ENCODE data around the gene TTC39C. TPM values are rescaled to one million over a fixed set of nuclear protein-coding genes. Genes with fewer than 3 reads are reported as not detected.

TTC39C gene
- total and polyA plus RNA-seq, 12 donors, result 28.9 to 77.6 (median 49.3) TPM

DNA sequence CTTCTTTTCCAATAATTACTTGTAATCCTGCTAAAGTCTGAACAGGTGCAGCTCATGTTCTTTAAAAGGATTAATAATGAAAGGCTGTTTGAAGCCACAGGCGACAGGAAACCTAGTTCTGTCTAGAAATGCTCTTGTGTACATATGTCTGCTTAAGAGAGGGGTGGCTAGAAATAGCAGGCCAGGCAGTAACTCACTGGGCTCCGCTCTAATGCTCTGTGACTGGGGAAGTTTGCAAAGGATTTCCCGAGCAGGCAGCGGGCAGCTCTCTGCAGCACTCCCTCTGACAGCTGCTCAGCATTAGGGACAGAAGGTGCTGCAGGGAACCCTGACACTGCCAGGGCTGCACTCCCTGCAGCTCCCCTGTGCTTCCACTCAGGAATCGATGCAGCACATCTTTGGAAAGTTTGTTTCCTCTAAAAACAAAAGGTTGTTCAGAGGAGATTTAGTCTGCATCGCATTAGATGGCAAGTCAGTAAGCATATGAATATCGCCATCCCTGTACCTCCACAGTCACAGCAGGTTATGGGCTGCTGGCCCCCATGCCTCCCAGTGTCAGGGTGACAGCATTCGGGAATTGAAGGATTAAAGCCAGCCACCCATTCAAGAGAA, 33.1 kb upstream of the TTC39C start:
- no peaks in the 10 kb centered on the region for H3K9me3 ChIP-seq (replicated peaks in 1 of 3)
- H3K4me3 ChIP-seq, result no peak overlapping the region
- no peaks in the 10 kb centered on the region for H3K36me3 ChIP-seq (replicated peaks in 1 of 2)
- intact Hi-C loops (cut with DNase I), result no loop called here
- H3K27ac ChIP-seq, result peak overlapping the region in 1 of 5 donors; percentile 74
- no peaks in the 10 kb centered on the region for H3K27me3 ChIP-seq
- WGBS, 4 donors, result 73 to 76% (median 74%) methylated on average over 8 of the region's 8 CpGs
- TF ChIP-seq, protein P1, sequence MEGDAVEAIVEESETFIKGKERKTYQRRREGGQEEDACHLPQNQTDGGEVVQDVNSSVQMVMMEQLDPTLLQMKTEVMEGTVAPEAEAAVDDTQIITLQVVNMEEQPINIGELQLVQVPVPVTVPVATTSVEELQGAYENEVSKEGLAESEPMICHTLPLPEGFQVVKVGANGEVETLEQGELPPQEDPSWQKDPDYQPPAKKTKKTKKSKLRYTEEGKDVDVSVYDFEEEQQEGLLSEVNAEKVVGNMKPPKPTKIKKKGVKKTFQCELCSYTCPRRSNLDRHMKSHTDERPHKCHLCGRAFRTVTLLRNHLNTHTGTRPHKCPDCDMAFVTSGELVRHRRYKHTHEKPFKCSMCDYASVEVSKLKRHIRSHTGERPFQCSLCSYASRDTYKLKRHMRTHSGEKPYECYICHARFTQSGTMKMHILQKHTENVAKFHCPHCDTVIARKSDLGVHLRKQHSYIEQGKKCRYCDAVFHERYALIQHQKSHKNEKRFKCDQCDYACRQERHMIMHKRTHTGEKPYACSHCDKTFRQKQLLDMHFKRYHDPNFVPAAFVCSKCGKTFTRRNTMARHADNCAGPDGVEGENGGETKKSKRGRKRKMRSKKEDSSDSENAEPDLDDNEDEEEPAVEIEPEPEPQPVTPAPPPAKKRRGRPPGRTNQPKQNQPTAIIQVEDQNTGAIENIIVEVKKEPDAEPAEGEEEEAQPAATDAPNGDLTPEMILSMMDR (IDR thresholded peaks at IDR 0.05), result no peak
- TF ChIP-seq POLR2A (IDR thresholded peaks at IDR 0.05), result no peak
- H3K4me1 ChIP-seq (replicated peaks in 1 of 2), result peaks cover 0 to 22% of the 10 kb centered on the region in 2 donors
- no peak for DNase-seq

DNA sequence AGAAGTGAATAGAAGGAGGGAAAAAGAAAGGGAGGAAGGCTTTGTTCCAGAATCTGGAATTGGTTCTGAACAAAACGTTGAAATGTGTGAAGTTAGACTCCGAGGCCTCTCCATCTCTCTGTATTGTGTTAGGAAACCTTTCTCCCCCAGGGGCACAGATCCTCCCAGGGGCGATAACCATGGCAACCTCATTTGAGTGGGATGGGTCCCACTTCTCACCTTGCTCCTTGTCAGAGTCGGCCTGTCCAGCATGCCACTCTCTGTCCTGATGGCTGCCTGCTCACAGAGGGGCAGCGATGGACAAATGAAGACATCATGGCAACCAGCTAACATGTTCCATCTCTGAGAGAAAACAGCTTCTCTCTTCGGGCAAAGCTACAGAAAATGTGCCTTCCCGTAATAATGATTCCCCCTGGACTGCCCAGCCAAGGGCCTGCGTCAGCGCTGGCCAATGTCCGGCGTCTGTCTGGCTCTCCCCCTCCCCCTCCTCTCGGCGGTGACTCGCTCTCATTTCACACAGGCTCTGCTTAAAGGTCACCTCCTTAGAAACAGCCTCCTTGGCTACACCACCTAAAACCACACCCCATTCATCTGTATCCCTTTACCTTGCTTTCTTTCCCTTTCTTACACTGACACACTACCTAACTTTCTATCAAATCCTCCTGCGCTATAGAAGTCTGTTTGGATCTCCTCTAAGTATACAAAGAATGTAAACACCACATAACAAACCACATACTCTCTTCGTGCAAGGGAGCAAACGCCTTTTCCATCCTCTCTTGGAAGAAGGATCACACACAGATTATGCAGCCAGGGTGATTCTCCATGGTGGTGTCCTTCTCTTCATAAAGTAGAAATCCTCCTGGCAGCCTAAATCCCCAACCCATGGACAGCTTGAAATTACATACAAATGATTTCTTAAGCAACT, 32.1 kb upstream of the TTC39C start:
- H3K4me3 ChIP-seq, result peak overlapping the region in 1 of 4 donors; percentile 24
- WGBS, 4 donors, result 34 to 44% (median 39%) methylated on average over 13 to 17 of the region's 17 CpGs
- peak; percentile 83 to 92 (median 86) for DNase-seq

DNA sequence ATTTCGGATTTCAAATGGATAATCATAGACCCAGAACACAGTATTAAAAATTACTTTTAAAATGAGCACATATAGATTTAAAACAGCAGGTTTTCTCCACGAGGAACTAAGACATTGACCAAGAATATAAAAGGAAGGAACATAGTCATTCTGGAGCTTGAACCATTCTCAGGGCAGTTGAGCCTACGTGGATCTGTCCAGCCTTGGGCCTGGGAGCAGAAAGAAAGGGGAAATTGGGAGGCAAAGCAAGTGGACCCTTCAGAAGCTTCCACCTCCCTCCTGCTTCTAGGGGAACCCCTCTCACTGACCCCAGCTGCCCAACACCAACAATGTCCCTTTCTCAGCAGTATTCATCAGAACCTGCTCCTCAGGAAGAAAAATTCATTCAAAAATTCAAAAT, 31.4 kb upstream of the TTC39C start:
- intact Hi-C loops (cut with DNase I), result no loop called here
- Histone ChIP-seq H3K9me3 (replicated peaks in 1 of 3) (no peaks in the 10 kb centered on the region), H3K27me3 (no peaks in the 10 kb centered on the region), H3K4me1 (replicated peaks in 1 of 2) (peaks cover 0 to 22% of the 10 kb centered on the region in 2 donors), H3K4me3 (no peak overlapping the region), H3K36me3 (replicated peaks in 1 of 2) (no peaks in the 10 kb centered on the region), H3K27ac (peak overlapping the region in 1 of 5 donors; percentile 74)
- 70 to 85% (median 79%) methylated on average over 3 of the region's 3 CpGs for WGBS, 4 donors
- no peak for DNase-seq
- no peak for TF ChIP-seq POLR2A (IDR thresholded peaks at IDR 0.05)
- TF ChIP-seq, protein P1 (IDR thresholded peaks at IDR 0.05), result no peak

More for the DNA sequence above, 32.1 kb upstream of the TTC39C start:
- Histone ChIP-seq H3K9me3 (replicated peaks in 1 of 3) (no peaks in the 10 kb centered on the region), H3K27ac (peak overlapping the region in 3 of 5 donors; percentile 28 to 83 (median 74)), H3K36me3 (replicated peaks in 1 of 2) (no peaks in the 10 kb centered on the region), H3K27me3 (no peaks in the 10 kb centered on the region), H3K4me1 (replicated peaks in 1 of 2) (peaks cover 0 to 22% of the 10 kb centered on the region in 2 donors)
- peak in 1 of 2 donors; percentile 39 for TF ChIP-seq POLR2A (IDR thresholded peaks at IDR 0.05)
- TF ChIP-seq, protein P1 (IDR thresholded peaks at IDR 0.05), result no peak
- intact Hi-C loops (cut with DNase I), result no loop called here

DNA sequence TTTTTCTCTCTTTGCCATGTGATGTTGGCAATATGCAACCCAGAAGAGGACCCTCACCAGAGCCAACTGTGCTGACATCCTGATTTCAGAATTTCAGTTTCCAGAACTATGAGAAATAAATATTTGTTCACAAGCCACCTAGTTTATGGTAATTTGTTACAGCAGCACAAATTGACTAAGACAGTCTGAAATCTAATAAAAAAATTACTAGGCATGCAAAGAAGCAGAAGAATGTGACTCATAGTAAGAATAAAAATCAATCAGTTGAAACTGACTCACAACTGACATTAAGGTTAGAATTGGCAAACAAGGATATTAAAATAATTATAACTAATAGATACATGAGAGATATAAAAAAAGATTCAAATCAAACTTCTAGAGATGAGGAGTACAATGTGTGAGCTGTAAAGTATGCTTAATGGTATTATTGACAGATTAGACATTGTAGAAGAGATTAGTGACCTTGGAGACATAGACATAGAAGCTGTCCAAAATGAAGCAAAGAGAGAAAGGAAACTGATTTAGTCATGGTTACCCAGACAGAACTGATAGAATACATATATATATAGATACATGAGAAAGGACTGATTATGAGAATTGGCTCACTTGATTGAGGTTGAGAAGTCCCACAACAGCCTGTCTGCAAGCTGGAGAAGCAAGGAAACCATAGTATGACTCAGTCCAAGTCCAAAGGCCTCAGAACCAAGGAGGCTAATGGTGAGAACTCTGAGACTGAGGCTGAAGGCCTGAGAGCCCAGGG, 27.8 kb upstream of the TTC39C start:
- peaks cover 0 to 15% of the 10 kb centered on the region in 2 donors for H3K4me1 ChIP-seq (replicated peaks in 1 of 2)
- H3K4me3 ChIP-seq, result no peak overlapping the region
- no peaks in the 10 kb centered on the region for H3K27me3 ChIP-seq
- intact Hi-C loops (cut with DNase I), result no loop called here
- H3K27ac ChIP-seq, result no peak overlapping the region
- no peak for DNase-seq
- no peaks in the 10 kb centered on the region for H3K9me3 ChIP-seq (replicated peaks in 1 of 3)
- TF ChIP-seq, protein P1 (IDR thresholded peaks at IDR 0.05), result no peak
- no peak for TF ChIP-seq POLR2A (IDR thresholded peaks at IDR 0.05)
- H3K36me3 ChIP-seq (replicated peaks in 1 of 2), result no peaks in the 10 kb centered on the region
